Stimulated activated effector memory CD8-positive, alpha-beta T cell treated with anti-CD3 and anti-CD28 coated beads, Interleukin-12 subunit alpha, Interleukin-12 subunit beta, amount 100 ng/mL, for 72 hours (primary cell): ENCODE results near the gene MEMO1.

ENCODE experiments used
- ATAC-seq: fragments of 150-1000 bp; cut with Tn5 transposase; 2 replicates; pipeline ENCODE4 v1.10.0; 2021
- DNase-seq, 2 donors: peaks; one replicate each; pipeline ENCODE4 v3.0.0; 2021 to 2022; ENCODE audit warnings: low spot score in 2 of 2
- H3K27ac Mint-ChIP-seq: one replicate; pipeline ENCODE4 v1.8.0; 2022; ENCODE audit warnings: mild to moderate bottlenecking, mixed read lengths
- H3K36me3 Mint-ChIP-seq: one replicate; pipeline ENCODE4 v1.8.0; 2022; ENCODE audit warnings: mild to moderate bottlenecking, mixed read lengths
- H3K4me1 Mint-ChIP-seq: one replicate; pipeline ENCODE4 v1.8.0; 2022; ENCODE audit warnings: mixed read lengths
- H3K4me3 Mint-ChIP-seq: one replicate; pipeline ENCODE4 v1.8.0; 2022; ENCODE audit warnings: mild to moderate bottlenecking, mixed read lengths
- H3K9me3 Mint-ChIP-seq: one replicate; pipeline ENCODE4 v1.8.0; 2022; ENCODE audit warnings: mixed read lengths

The MEMO1 gene

DNA sequence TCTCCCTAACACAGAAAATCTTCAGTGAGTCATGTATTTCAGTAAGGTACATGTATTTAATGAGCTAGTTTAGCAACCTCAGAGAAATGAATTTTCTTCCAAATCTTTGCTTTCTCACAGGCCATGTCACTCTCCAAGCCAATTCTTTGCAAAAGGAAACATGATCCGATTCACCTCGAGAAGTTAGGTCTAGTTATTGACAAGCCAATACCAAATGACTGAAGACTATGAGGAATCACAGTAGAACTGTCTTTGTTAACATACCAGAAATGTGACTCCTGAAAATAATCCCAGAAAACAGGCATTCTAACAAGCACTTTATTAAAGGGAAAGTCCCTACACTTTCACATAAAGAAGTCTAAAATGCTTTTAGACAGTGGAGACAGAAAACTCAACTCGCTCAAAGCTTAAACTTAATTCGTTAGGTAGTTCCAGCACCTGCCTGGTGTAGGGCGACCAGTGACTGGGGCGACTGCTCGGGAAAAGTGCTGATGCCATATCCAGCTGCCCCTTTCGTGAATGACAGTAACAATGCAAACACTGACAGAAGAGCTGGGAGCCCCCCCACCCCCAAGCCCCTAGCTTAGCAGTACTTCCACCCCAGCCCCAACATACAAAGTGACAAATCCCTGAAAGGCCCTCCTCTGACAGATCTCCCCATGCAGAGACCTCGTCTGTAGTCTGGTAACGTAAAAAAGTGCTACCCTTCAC lies 1.8 kb downstream of the MEMO1 start:
- Mint-ChIP-seq H3K4me1 (peaks cover 43% of the 10 kb centered on the region), H3K4me3 (peak overlapping the region; percentile 88), H3K36me3 (peaks cover 22% of the 10 kb centered on the region), H3K27ac (peak overlapping the region; percentile 91), H3K9me3 (no peaks in the 10 kb centered on the region)
- DNase-seq (no peak), ATAC-seq (no peak)

DNA sequence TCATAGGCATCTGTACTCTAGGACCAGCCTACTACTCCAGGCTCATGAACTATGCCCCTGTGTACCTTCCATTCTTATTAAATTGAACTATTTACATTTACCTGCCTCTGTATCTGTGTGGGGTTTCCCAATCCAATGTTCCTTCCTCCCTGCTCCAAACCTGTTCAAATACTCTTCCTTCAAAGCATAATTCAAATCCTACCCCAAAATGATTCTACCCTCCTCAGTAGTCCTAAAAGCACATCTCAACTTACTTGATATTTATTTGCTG lies 3.8 kb downstream of the MEMO1 start:
- H3K4me1 Mint-ChIP-seq = peaks cover 43% of the 10 kb centered on the region
- DNase-seq = no peak
- H3K9me3 Mint-ChIP-seq = no peaks in the 10 kb centered on the region
- peaks cover 22% of the 10 kb centered on the region for H3K36me3 Mint-ChIP-seq
- no peak for ATAC-seq
- H3K27ac Mint-ChIP-seq = no peak overlapping the region
- H3K4me3 Mint-ChIP-seq = no peak overlapping the region

DNA sequence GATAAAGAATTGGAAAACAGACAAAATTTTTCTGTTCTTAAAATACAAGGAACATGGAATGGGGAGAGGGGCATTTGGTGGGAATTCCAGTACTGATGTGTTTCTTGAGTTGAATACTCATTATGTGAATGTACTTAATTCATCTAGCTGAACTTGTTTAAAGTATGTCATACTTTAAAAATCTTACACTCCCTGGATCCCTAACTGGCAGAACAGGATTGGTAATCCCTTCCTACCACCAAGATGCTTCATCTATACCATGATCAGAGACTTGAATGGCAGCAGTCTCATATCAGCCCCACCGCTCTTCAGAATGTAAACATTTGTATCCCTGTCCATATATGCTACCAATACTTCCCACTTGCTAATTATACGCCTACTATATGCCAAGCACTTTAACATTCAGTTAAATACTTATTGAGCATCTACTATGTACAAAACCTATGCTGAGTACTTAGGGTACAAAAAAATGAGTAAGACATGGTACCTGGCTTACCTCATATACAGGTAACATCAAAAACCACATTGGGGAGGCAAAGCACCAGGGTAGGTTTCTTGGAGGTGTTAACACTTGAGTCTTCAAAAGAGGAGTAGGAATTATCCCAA lies 5.3 kb downstream of the MEMO1 start:
- no peak for DNase-seq
- Mint-ChIP-seq H3K4me3 (no peak overlapping the region), H3K27ac (no peak overlapping the region), H3K36me3 (peaks cover 15% of the 10 kb centered on the region), H3K9me3 (no peaks in the 10 kb centered on the region), H3K4me1 (peaks cover 37% of the 10 kb centered on the region)
- ATAC-seq = no peak

DNA sequence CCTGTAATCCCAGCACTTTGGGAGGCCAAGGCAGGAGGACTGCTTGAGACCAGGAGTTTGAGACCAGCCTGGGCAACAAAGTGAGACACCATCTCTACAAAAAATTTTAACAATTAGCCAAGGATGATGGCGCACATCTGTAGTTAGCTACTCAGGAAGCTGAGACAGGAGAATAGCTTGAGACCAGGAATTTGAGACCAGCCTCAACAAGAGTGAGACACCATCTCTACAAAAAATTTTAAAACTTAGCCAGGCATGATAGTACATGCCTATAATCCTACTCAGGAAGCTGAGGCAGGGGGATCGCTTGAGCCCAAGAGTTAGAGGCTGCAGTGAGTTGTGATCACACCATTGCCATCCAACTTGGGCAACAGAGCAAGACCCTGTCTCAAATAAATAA lies 7.0 kb downstream of the MEMO1 start:
- Mint-ChIP-seq H3K9me3 (no peaks in the 10 kb centered on the region), H3K4me3 (no peak overlapping the region), H3K27ac (no peak overlapping the region), H3K36me3 (peaks cover 6% of the 10 kb centered on the region), H3K4me1 (peaks cover 54% of the 10 kb centered on the region)
- DNase-seq (peak in 1 of 2 donors; percentile 23), ATAC-seq (no peak)

DNA sequence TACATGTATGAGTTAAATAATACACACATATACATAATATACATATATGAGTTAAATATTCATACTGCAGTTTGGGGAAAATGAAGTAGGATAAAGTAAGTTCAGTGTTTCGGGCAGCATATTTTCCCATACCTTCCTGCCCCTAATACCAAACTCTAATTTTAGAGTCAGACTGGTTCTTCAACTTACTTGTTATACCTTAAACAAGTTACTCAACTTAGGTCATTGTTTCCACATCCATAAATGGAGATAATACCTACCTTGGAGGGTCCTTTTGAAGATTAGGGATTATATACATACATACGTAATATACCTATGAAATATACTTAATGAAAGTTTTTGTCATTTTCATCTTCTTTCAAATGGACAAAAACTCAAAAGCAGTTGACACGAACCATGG lies 8.4 kb downstream of the MEMO1 start:
- DNase-seq (no peak), ATAC-seq (no peak)
- H3K9me3 Mint-ChIP-seq = no peaks in the 10 kb centered on the region
- H3K4me3 Mint-ChIP-seq = no peak overlapping the region
- H3K36me3 Mint-ChIP-seq = peaks cover 5% of the 10 kb centered on the region
- peaks cover 60% of the 10 kb centered on the region for H3K4me1 Mint-ChIP-seq
- no peak overlapping the region for H3K27ac Mint-ChIP-seq

DNA sequence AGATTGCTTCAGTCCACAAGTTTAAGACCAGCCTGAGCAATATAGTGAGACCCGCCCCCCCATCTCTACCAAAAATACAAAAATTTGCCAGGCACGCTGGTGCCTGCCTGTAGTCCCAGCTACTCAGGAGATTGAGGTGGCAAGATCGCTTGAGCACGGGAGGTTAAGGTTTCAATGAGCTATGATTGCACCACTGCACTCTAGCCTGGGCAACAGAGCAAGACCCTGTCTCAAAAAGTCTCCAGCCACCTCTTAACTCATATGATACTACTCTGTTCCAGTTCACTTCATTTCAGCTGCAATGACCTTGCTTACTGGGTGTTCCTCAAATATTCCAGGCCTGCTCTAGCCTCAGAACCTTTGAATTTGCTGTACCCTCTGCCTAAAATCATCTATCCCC lies 11.4 kb downstream of the MEMO1 start:
- H3K36me3 Mint-ChIP-seq = no peaks in the 10 kb centered on the region
- H3K4me1 Mint-ChIP-seq = peaks cover 53% of the 10 kb centered on the region
- no peak for ATAC-seq
- no peak for DNase-seq
- no peak overlapping the region for H3K4me3 Mint-ChIP-seq
- H3K27ac Mint-ChIP-seq = peak overlapping the region; percentile 20
- H3K9me3 Mint-ChIP-seq = no peaks in the 10 kb centered on the region

DNA sequence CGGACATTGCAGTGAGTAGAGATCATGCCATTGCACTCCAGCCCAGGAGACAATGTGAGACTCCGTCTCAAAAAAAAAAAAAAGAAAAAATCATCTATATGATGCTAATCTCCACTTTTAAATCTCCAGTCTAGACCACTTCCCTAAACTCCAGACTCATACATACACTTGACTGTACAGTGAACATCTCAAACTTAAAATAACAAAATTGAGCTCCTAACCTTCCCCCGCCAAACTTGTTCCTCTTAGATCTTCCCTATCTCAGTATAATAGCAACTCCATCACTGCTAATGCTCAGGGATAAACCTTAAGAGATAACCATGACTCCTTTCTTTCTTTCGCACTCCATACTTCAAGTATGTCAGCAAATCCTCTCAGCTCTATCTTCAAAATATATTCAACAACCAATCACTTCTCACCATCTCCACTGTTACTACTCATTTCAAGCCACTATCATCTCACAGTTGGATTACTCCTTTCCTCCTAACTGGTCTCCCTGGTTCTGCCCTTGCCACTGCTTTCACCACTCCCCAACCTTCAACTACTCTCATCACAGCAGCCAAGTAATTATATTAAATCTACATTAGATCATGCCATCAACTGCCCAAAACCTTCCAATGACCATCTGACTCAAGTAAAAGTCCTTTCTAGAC lies 12.0 kb downstream of the MEMO1 start:
- Mint-ChIP-seq H3K27ac (peak overlapping the region; percentile 20), H3K4me1 (peaks cover 50% of the 10 kb centered on the region), H3K4me3 (no peak overlapping the region), H3K36me3 (no peaks in the 10 kb centered on the region), H3K9me3 (no peaks in the 10 kb centered on the region)
- DNase-seq (no peak), ATAC-seq (peak; percentile 51)

DNA sequence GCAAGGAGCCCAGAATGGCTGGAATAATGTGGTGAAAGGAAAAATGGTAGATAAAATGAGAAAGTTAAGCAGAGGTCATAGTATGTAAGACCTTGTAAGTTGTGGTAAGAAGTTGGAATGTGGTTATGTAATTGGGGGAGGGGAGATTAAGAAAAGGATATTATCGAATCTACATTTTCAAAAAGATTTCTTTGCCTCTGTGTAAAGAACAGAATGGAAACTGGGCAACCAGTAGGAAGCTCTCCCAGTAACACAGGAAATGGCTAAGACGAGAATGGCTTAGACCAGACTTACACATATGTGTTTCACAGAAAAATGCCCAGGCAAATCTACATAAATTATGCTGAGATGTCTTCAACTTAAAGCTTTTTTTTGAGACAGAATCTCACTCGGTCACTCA lies 13.2 kb downstream of the MEMO1 start:
- peak; percentile 78 for ATAC-seq
- H3K27ac Mint-ChIP-seq = no peak overlapping the region

DNA sequence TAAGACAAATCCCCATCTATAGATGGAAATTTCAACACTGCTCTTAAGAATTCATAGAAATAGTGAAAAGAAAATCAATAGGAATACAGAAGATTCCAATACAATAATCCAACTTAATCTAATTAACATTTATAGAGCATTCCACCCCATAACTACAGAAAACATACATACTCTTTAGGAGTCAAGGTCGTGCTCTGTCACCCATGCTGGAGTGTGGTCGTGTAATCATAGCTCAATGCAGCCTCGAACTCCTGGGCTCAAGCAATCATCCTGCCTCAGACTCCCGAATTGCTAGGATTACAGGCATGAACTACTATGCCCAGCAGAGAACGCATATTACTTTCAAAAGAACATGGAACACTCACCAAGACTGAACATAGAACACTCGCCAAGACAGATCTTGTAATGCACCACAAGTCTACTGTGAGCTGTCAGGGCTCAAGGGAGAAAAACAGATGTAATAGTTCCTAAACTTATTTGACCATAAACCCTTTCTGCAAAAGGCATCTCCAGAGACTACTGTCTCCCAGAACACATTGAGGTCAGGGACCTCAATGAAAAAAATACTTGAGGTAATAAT lies 14.1 kb downstream of the MEMO1 start:
- DNase-seq = no peak
- no peaks in the 10 kb centered on the region for H3K9me3 Mint-ChIP-seq
- ATAC-seq = no peak
- H3K27ac Mint-ChIP-seq = peak overlapping the region; percentile 63
- no peak overlapping the region for H3K4me3 Mint-ChIP-seq
- peaks cover 9% of the 10 kb centered on the region for H3K36me3 Mint-ChIP-seq
- H3K4me1 Mint-ChIP-seq = peaks cover 58% of the 10 kb centered on the region

More for the DNA sequence above, 13.2 kb downstream of the MEMO1 start:
- H3K36me3 Mint-ChIP-seq = peaks cover 5% of the 10 kb centered on the region
- H3K4me3 Mint-ChIP-seq = peak overlapping the region; percentile 0
- peaks cover 58% of the 10 kb centered on the region for H3K4me1 Mint-ChIP-seq
- DNase-seq = no peak
- H3K9me3 Mint-ChIP-seq = no peaks in the 10 kb centered on the region

DNA sequence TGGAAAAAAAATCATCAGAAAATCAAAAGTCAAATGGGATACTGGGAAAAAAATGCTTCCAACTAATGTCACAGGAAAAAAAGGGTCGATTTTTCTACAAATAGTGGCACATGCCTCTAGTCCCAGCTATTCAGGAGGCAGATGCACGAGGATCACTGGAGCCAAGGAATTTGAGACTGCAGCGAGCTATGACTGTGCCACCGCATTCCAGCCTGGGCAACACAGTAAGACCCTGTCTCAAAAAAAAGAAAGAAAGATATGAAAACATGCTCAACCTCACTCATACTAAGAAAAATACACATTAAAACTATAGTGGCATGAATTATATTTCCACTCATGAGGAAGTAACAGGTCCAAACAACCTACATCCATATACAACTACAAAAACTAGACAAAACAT lies 17.9 kb downstream of the MEMO1 start:
- Mint-ChIP-seq H3K27ac (peak overlapping the region; percentile 21), H3K4me3 (no peak overlapping the region), H3K9me3 (no peaks in the 10 kb centered on the region), H3K36me3 (peaks cover 14% of the 10 kb centered on the region), H3K4me1 (peaks cover 40% of the 10 kb centered on the region)
- ATAC-seq (no peak), DNase-seq (no peak)

DNA sequence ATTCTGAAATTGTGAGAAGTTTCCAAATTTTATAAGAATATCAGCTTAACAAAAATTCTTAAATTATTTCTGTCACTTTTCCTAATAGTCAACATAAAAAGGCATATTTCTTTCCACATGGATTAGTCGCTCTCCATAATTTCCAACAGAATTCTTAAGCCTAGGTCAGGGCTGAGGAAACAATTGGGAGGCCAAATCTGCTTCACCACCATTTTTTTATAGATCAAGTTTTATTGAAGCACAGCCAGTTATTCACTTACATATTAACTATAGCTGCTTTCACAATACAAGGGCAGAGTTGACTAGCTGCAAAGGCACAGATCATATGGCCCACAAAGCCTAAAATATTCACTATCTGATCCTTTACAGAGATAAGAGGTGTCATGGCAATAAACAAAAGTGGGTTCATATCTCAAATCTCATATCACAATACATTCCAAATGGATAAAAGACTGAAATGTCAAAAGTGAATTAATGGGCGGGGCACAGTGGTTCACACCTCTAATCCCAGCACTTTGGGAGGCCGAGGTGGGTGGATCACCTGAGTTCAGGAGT lies 18.7 kb downstream of the MEMO1 start:
- Mint-ChIP-seq H3K27ac (no peak overlapping the region), H3K36me3 (peaks cover 14% of the 10 kb centered on the region), H3K4me1 (peaks cover 37% of the 10 kb centered on the region), H3K4me3 (no peak overlapping the region), H3K9me3 (no peaks in the 10 kb centered on the region)
- ATAC-seq (no peak), DNase-seq (no peak)

DNA sequence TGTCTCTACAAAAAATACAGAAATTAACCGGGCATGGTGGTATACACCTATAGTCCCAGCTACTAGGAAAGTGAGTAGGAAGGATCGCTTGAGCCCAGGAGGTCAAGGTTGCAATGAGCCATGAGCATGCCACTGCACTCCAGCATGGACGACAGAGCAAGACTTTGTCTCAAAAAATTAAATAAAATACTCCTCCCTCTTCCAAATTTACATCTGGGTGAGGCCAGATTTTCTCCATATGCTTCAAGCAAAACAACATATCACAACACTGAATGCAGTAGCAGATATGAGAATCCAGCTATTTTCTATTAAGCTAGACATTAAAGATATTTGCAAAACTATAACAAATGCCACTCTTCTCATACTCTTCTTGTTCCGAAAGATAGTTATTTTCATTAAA lies 20.9 kb downstream of the MEMO1 start:
- H3K4me3 Mint-ChIP-seq = no peak overlapping the region
- H3K27ac Mint-ChIP-seq = no peak overlapping the region
- no peak for ATAC-seq

DNA sequence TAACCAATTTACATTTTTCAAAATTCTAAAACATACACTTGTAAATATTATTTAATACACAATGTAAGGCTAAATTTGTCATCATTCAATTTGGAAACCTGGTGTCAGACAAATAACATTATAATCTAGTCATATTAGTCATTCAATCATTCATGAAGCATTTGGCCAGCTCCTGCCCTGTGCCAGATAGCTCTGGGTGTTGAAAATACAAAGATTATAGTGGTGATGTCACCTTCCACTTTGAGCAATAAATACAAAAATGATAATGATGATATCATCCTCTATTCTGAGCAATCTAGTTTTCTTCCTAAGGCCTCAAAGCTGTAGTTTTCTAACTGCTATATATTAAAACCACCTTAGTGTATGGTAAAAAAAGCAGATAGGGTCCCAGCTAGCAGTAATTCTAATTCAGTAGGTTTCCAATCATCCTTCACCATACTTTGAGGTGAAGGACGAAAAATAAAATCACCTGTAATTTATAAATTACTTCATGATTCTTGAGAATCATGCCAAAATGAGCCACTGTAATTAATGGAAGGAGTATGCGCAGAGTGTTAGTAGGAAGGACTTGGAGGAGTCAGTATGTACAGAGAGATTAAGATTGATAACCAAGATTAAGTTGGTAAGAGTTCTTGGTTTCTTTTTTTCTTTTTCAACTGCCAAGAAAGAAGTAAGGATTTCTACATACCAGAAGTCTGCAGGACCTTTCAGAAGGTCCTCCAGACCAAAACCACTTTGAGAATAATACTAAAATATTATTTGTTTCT lies 23.2 kb downstream of the MEMO1 start:
- DNase-seq = no peak
- H3K4me1 Mint-ChIP-seq = peaks cover 21% of the 10 kb centered on the region
- ATAC-seq = peak; percentile 93
- H3K36me3 Mint-ChIP-seq = peaks cover 22% of the 10 kb centered on the region
- no peak overlapping the region for H3K27ac Mint-ChIP-seq
- H3K4me3 Mint-ChIP-seq = no peak overlapping the region
- H3K9me3 Mint-ChIP-seq = no peaks in the 10 kb centered on the region

More for the DNA sequence above, 20.9 kb downstream of the MEMO1 start:
- no peak for DNase-seq
- peaks cover 14% of the 10 kb centered on the region for H3K36me3 Mint-ChIP-seq
- H3K4me1 Mint-ChIP-seq = peaks cover 22% of the 10 kb centered on the region
- no peaks in the 10 kb centered on the region for H3K9me3 Mint-ChIP-seq

DNA sequence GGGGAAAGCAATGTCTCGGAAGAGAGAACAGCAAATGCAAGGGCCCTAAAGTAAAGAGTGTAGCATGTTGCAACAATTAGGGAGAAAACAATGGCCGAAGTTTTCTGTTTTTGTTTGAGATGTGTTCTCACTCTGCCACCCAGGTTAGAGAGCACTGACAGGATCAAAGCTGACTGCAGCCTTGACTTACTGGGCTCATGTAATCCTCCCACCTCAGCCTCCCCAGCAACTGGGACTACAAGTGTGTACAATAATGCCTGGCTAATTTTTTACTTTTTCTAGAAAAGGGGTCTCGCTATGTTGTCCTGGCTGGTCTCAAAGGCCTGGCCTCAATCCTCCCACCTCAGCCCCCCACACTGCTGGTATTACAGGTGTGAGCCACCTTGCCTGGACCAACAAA lies 23.9 kb downstream of the MEMO1 start:
- no peak overlapping the region for H3K27ac Mint-ChIP-seq
- no peak for ATAC-seq

More for the DNA sequence above, 23.9 kb downstream of the MEMO1 start:
- no peak for DNase-seq
- peaks cover 22% of the 10 kb centered on the region for H3K4me1 Mint-ChIP-seq
- no peak overlapping the region for H3K4me3 Mint-ChIP-seq
- peaks cover 18% of the 10 kb centered on the region for H3K36me3 Mint-ChIP-seq
- no peaks in the 10 kb centered on the region for H3K9me3 Mint-ChIP-seq
